GM12865 (cell line): Measurements from ENCODE around the gene MAP2K5.

Source experiments
- DNase-seq: peaks from one replicate; pipeline ENCODE4 v3.0.0; 2010; ENCODE audit warnings: low read depth
- H3K4me3 ChIP-seq: 2 replicates; pipeline ENCODE4 v1.5.1; 2011; ENCODE audit warnings: mild to moderate bottlenecking, low read depth, low read length, control low read depth
- TF ChIP-seq, protein P1 (sequence below): IDR thresholded peaks from 2 replicates; pipeline ENCODE4 v1.5.1; 2011; ENCODE audit warnings: low read length, control low read depth, low read depth, inconsistent platforms; ENCODE audit not compliant: insufficient read depth; ENCODE audit errors: missing control alignments

The MAP2K5 gene

DNA sequence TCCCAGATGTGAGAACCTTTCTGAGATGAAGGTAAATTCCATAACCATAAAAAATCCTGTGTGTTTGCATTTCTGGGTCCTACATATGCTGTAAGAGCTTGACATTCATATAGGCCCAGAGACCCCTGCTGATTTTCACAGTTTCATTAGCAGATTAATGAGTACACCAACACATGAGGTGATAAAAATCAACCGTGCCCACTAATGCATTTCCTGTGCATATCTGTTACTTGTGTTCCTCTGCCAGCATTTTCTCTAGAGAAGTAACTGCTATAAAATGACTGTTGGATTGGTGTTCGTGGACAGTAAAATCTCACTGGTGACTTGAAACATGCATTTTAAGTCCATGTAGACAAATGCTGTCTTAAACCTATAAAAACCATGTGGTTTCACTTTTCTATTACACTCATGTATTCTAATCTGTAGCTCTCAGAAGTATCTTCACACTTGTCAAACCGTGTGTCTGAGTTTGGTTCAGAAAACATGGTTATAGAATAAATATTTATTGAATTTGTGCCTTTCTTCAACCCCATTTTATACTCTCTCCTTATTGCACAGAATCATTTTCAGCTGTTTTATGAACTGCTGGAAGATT, 14.6 kb downstream of the MAP2K5 start:
- no peak for DNase-seq
- no peak overlapping the region for H3K4me3 ChIP-seq
- TF ChIP-seq, protein P1, sequence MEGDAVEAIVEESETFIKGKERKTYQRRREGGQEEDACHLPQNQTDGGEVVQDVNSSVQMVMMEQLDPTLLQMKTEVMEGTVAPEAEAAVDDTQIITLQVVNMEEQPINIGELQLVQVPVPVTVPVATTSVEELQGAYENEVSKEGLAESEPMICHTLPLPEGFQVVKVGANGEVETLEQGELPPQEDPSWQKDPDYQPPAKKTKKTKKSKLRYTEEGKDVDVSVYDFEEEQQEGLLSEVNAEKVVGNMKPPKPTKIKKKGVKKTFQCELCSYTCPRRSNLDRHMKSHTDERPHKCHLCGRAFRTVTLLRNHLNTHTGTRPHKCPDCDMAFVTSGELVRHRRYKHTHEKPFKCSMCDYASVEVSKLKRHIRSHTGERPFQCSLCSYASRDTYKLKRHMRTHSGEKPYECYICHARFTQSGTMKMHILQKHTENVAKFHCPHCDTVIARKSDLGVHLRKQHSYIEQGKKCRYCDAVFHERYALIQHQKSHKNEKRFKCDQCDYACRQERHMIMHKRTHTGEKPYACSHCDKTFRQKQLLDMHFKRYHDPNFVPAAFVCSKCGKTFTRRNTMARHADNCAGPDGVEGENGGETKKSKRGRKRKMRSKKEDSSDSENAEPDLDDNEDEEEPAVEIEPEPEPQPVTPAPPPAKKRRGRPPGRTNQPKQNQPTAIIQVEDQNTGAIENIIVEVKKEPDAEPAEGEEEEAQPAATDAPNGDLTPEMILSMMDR, result no peak

DNA sequence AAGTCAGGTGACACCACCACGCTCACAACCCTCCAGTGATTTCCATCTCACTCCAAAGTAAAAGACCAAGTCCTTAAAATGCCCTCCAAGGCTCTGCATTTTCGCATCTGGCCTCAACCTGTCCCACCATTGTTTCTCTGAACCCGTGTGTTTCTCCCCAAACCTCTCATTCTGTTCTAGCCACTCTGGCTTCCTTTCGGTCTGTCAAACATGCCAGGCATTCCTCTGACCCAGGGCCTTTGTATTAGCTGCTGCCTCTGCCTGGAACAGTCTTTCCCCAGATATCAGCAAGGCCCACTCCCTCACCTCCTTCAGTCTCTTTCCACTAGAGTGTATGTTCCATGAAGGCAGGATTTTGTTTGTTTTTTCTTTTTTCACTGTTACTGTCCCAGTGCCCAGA, 16.0 kb downstream of the MAP2K5 start:
- TF ChIP-seq, protein P1, result no peak
- DNase-seq, result no peak
- no peak overlapping the region for H3K4me3 ChIP-seq

DNA sequence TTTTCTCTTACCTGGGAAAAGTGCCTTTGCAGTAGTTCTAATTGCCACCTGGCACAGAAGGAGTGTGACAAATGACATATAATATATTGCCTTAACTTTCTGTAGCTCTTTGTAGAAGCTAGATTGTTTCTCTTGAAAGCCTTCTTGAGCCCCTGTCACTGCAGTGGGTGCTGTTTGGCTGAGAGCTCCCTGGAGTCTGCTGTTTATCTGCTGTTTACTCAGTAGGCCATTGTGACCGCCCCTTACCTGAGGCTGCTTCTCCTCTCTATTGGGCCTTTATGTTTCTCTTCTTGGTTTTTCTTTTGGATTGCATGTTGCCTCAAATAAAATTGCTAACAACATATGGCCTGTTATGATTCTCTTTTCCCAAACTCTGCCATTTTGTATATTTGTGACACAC, 16.7 kb downstream of the MAP2K5 start:
- no peak overlapping the region for H3K4me3 ChIP-seq
- DNase-seq, result no peak
- TF ChIP-seq, protein P1, result no peak

DNA sequence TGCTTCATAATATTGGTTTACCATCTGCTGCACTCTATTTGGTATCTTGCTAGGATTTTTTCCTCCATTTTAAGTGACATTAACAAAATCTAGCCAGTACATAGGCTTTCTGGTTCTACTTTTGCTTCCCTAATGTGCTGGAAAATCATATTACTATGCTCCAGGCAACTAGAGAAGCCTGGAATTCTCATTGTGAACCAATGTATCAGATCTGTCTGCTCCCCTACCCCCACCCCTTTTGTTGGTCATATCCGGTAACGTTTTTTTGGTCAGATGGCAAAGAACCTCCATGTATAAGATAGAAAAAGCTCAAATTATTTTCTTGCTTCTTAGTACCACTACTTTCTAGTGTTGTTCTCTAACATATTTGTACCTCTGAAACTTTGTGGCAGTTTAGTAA, 17.1 kb downstream of the MAP2K5 start:
- TF ChIP-seq, protein P1, result no peak
- no peak overlapping the region for H3K4me3 ChIP-seq
- DNase-seq, result no peak

DNA sequence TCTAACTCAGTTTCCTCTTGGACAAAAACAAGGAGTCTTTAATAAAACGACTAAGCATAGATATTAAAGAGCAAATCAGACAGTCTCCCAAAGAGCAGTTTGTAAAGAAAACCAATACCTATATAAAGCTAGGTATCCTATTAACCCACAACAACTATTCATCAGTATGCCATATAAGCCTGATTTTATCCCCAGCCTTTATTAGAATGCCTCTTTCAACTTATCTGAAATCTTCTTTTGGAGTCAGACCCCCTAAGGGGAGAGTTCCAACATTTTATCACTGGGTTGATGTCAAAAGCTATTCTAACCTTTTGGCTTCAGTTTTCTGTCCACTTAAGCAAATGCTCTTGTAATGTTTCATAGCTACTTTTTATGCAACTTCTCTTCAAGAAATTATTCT, 17.8 kb downstream of the MAP2K5 start:
- DNase-seq, result no peak
- H3K4me3 ChIP-seq, result no peak overlapping the region
- TF ChIP-seq, protein P1, result no peak

DNA sequence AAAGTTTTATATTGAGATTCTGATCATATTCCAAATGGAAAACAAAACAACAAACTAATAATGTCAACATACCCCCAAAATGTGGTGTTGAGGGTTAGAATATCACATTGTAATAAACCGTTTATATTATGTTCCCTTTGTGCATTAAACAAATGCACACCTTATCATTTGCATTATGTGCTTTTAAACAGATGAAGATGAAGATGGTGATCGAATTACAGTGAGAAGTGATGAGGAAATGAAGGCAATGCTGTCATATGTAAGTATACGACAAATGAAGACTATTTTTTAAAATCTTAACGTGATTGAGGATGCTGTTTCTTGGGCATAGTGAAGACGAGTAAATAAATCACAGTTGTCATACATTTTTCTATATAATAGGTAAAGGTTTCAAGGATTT, 20.6 kb downstream of the MAP2K5 start:
- TF ChIP-seq, protein P1, result no peak
- H3K4me3 ChIP-seq, result no peak overlapping the region

More for the DNA sequence above, 20.6 kb downstream of the MAP2K5 start:
- no peak for DNase-seq
